Stimulated activated naive B cell treated with anti-CD40 and anti-IgM and Interleukin-4, amounts not matched to agents 10 μg/mL and 1 μg/mL and 100 μg/mL, for 72 hours (primary cell): ENCODE results near the gene TFB1M.
"Not testable (repeated sequence)": the region's sequence is repeated elsewhere in the genome, so short reads cannot be mapped to it uniquely, and the experiment has no call there.

ENCODE experiments used
- ATAC-seq, 2 donors: fragments of 150-1000 bp; cut with Tn5 transposase; replicated peaks; 2 replicates each; pipeline ENCODE4 v1.10.0; 2021; ENCODE audit warnings: moderate library complexity in 1 of 2
- DNase-seq: peaks from one replicate; pipeline ENCODE4 v3.0.0; 2021
- H3K27ac Mint-ChIP-seq: one replicate; pipeline ENCODE4 v1.8.0; 2022; ENCODE audit warnings: mild to moderate bottlenecking, mixed read lengths
- H3K27me3 Mint-ChIP-seq, 2 donors: one replicate each; pipeline ENCODE4 v1.8.0; 2022; ENCODE audit warnings: mixed read lengths in 2 of 2
- H3K36me3 Mint-ChIP-seq, 2 donors: one replicate each; pipeline ENCODE4 v1.8.0; 2022; ENCODE audit warnings: mixed read lengths in 2 of 2, mild to moderate bottlenecking in 1 of 2
- H3K4me1 Mint-ChIP-seq, 2 donors: one replicate each; pipeline ENCODE4 v1.8.0; 2022; ENCODE audit warnings: mixed read lengths in 2 of 2, mild to moderate bottlenecking in 1 of 2
- H3K4me3 Mint-ChIP-seq, 2 donors: one replicate each; pipeline ENCODE4 v1.8.0; 2022; ENCODE audit warnings: mild to moderate bottlenecking in 2 of 2, mixed read lengths in 2 of 2, moderate library complexity in 1 of 2
- H3K9me3 Mint-ChIP-seq, 2 donors: one replicate each; pipeline ENCODE4 v1.8.0; 2022; ENCODE audit warnings: mixed read lengths in 2 of 2, mild to moderate bottlenecking in 1 of 2

Gene TFB1M

GRCh38 chr6:155272353-155273232 is 41.7 kb downstream of the TFB1M start:
- H3K4me3 Mint-ChIP-seq = no peak overlapping the region

GRCh38 chr6:155271145-155271544 is 43.1 kb downstream of the TFB1M start:
- H3K9me3 Mint-ChIP-seq = no peaks in the 10 kb centered on the region
- no peak overlapping the region for H3K27ac Mint-ChIP-seq
- peaks cover 0 to 5% of the 10 kb centered on the region in 2 donors for H3K4me1 Mint-ChIP-seq
- no peaks in the 10 kb centered on the region for H3K27me3 Mint-ChIP-seq
- ATAC-seq (no peak), DNase-seq (no peak)
- no peak overlapping the region for H3K4me3 Mint-ChIP-seq
- peaks cover 38 to 41% of the 10 kb centered on the region in 2 donors for H3K36me3 Mint-ChIP-seq

More at GRCh38 chr6:155272353-155273232, 41.7 kb downstream of the TFB1M start:
- ATAC-seq (no peak), DNase-seq (no peak)
- H3K9me3 Mint-ChIP-seq = no peaks in the 10 kb centered on the region
- H3K27me3 Mint-ChIP-seq = no peaks in the 10 kb centered on the region
- peak overlapping the region; percentile 21 for H3K27ac Mint-ChIP-seq
- peaks cover 0 to 5% of the 10 kb centered on the region in 2 donors for H3K4me1 Mint-ChIP-seq
- peaks cover 31 to 38% of the 10 kb centered on the region in 2 donors for H3K36me3 Mint-ChIP-seq

- Mint-ChIP-seq H3K4me1 (peaks cover 0 to 5% of the 10 kb centered on the region in 2 donors), H3K9me3 (no peaks in the 10 kb centered on the region), H3K27me3 (no peaks in the 10 kb centered on the region), H3K4me3 (no peak overlapping the region), H3K36me3 (peaks cover 34 to 42% of the 10 kb centered on the region in 2 donors), H3K27ac (no peak overlapping the region)
- no peak for DNase-seq
- no peak for ATAC-seq
Measured at GRCh38 chr6:155270561-155271091, 43.7 kb downstream of the TFB1M start.

- no peak for ATAC-seq
- H3K27ac Mint-ChIP-seq = peak overlapping the region; percentile 20
- no peaks in the 10 kb centered on the region for H3K9me3 Mint-ChIP-seq
- peaks cover 0 to 5% of the 10 kb centered on the region in 2 donors for H3K4me1 Mint-ChIP-seq
- H3K4me3 Mint-ChIP-seq = no peak overlapping the region
- no peak for DNase-seq
- no peaks in the 10 kb centered on the region for H3K27me3 Mint-ChIP-seq
- peaks cover 33 to 42% of the 10 kb centered on the region in 2 donors for H3K36me3 Mint-ChIP-seq
Measured at GRCh38 chr6:155269765-155270164, 44.5 kb downstream of the TFB1M start.

GRCh38 chr6:155268088-155268867 is 46.0 kb downstream of the TFB1M start:
- H3K27ac Mint-ChIP-seq, H3K4me3 Mint-ChIP-seq, H3K27me3 Mint-ChIP-seq, H3K4me1 Mint-ChIP-seq, H3K9me3 Mint-ChIP-seq, DNase-seq: not testable (repeated sequence)
- ATAC-seq = peak; percentile 33 to 54
- H3K36me3 Mint-ChIP-seq = peaks cover 31 to 48% of the 10 kb centered on the region in 2 donors

- peaks cover 27 to 45% of the 10 kb centered on the region in 2 donors for H3K36me3 Mint-ChIP-seq
- no peaks in the 10 kb centered on the region for H3K27me3 Mint-ChIP-seq
Measured at GRCh38 chr6:155267411-155267810, 46.9 kb downstream of the TFB1M start.

GRCh38 chr6:155265843-155266535 is 48.3 kb downstream of the TFB1M start:
- Mint-ChIP-seq H3K27ac (no peak overlapping the region), H3K36me3 (peaks cover 33 to 58% of the 10 kb centered on the region in 2 donors), H3K4me1 (peaks cover 8 to 14% of the 10 kb centered on the region in 2 donors), H3K9me3 (no peaks in the 10 kb centered on the region), H3K4me3 (no peak overlapping the region), H3K27me3 (no peaks in the 10 kb centered on the region)
- DNase-seq (no peak), ATAC-seq (no peak)

More at GRCh38 chr6:155267411-155267810, 46.9 kb downstream of the TFB1M start:
- peaks cover 3 to 6% of the 10 kb centered on the region in 2 donors for H3K4me1 Mint-ChIP-seq
- ATAC-seq = no peak
- no peak overlapping the region for H3K4me3 Mint-ChIP-seq
- no peak overlapping the region for H3K27ac Mint-ChIP-seq
- DNase-seq = no peak
- no peaks in the 10 kb centered on the region for H3K9me3 Mint-ChIP-seq

GRCh38 chr6:155264693-155265320 is 49.5 kb downstream of the TFB1M start:
- ATAC-seq (no peak), DNase-seq (no peak)
- H3K27me3 Mint-ChIP-seq = no peaks in the 10 kb centered on the region
- peaks cover 8 to 14% of the 10 kb centered on the region in 2 donors for H3K4me1 Mint-ChIP-seq
- no peak overlapping the region for H3K4me3 Mint-ChIP-seq
- no peaks in the 10 kb centered on the region for H3K9me3 Mint-ChIP-seq
- H3K36me3 Mint-ChIP-seq = peaks cover 32 to 57% of the 10 kb centered on the region in 2 donors
- H3K27ac Mint-ChIP-seq = no peak overlapping the region

- Mint-ChIP-seq H3K9me3 (no peaks in the 10 kb centered on the region), H3K36me3 (peaks cover 26 to 56% of the 10 kb centered on the region in 2 donors), H3K27me3 (no peaks in the 10 kb centered on the region), H3K4me1 (peaks cover 8 to 14% of the 10 kb centered on the region in 2 donors), H3K27ac (no peak within 1 kb of the TSS), H3K4me3 (no peak within 1 kb of the TSS)
- ATAC-seq (no peak), DNase-seq (no peak)
Measured at GRCh38 chr6:155263373-155264063, 50.8 kb downstream of the TFB1M start, which contains the start of gene CLDN20. TSS of gene CLDN20 (plus strand) at chr6:155264013. CDS start at chr6:155275720, 11,707 bp downstream.

- DNase-seq (no peak), ATAC-seq (no peak)
- Mint-ChIP-seq H3K4me3 (no peak overlapping the region), H3K36me3 (peaks cover 27 to 56% of the 10 kb centered on the region in 2 donors), H3K4me1 (peaks cover 7 to 14% of the 10 kb centered on the region in 2 donors), H3K27ac (peak overlapping the region; percentile 43), H3K9me3 (no peaks in the 10 kb centered on the region), H3K27me3 (no peaks in the 10 kb centered on the region)
Measured at GRCh38 chr6:155262655-155263054, 51.6 kb downstream of the TFB1M start.

GRCh38 chr6:155261111-155261900 is 53.0 kb downstream of the TFB1M start:
- no peak for ATAC-seq
- H3K27me3 Mint-ChIP-seq = no peaks in the 10 kb centered on the region
- H3K27ac Mint-ChIP-seq = peak overlapping the region; percentile 20
- peaks cover 28 to 49% of the 10 kb centered on the region in 2 donors for H3K36me3 Mint-ChIP-seq
- H3K4me1 Mint-ChIP-seq = peaks cover 7 to 14% of the 10 kb centered on the region in 2 donors
- no peak for DNase-seq
- H3K9me3 Mint-ChIP-seq = no peaks in the 10 kb centered on the region
- no peak overlapping the region for H3K4me3 Mint-ChIP-seq

GRCh38 chr6:155260686-155261085 is 53.6 kb downstream of the TFB1M start:
- H3K27ac Mint-ChIP-seq = no peak overlapping the region
- no peak for DNase-seq
- no peaks in the 10 kb centered on the region for H3K9me3 Mint-ChIP-seq
- no peak for ATAC-seq
- H3K4me3 Mint-ChIP-seq = no peak overlapping the region
- peaks cover 7 to 14% of the 10 kb centered on the region in 2 donors for H3K4me1 Mint-ChIP-seq
- peaks cover 27 to 43% of the 10 kb centered on the region in 2 donors for H3K36me3 Mint-ChIP-seq
- no peaks in the 10 kb centered on the region for H3K27me3 Mint-ChIP-seq
